ENCODE results near the gene IKBIP.
"Not testable (repeated sequence)": the region's sequence is repeated elsewhere in the genome, so short reads cannot be mapped to it uniquely, and the experiment has no call there.

Gene IKBIP

GRCh38 chr12:98578392-98578791 lies 66.2 kb downstream of the IKBIP start:
- DNase-seq (ENCODE audit: low read depth in 1 of 2, low spot score in 1 of 2), result no peak

- not testable (repeated sequence) for DNase-seq (ENCODE audit: low read depth in 1 of 2, low spot score in 1 of 2)
These were observed 67.8 kb downstream of the IKBIP start for GRCh38 chr12:98576795-98577194.

DNA sequence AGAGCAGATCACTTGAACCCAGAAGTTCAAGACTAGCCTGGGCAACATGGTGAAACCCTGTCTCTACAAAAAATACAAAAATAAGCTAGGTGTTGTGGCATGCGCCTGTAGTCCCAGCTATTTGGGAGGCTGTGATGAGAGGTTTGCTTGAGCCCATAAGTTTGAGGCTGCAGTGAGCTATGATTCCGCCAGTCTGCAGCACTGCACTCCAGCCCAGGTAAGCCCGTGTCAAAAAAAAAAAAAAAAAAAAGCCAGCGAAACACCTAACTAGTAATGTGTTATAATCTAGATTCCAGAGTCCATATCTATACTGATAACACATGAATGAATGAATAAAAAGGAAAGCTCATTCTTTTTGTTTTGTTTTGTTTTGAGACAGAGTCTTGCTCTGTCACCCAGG lies 69.6 kb downstream of the IKBIP start:
- DNase-seq (ENCODE audit: low read depth in 1 of 2, low spot score in 1 of 2), result no peak
